Central memory CD8-positive, alpha-beta T cell (primary cell): ENCODE data around the gene KDM4B.

Experiments
- ATAC-seq: fragments of 150-1000 bp; cut with Tn5 transposase; replicated peaks from 2 replicates; pipeline ENCODE4 v1.10.0; 2022; ENCODE audit warnings: mild to moderate bottlenecking, moderate FRiP score, moderate number of reproducible peaks; ENCODE audit not compliant: poor library complexity, severe bottlenecking; ENCODE audit errors: extremely low read depth
- DNase-seq, 2 donors: peaks; one replicate each; pipeline ENCODE4 v3.0.0; 2021; ENCODE audit warnings: low spot score in 2 of 2
- H3K27ac Mint-ChIP-seq: one replicate; pipeline ENCODE4 v1.8.0; 2022; ENCODE audit warnings: low read depth, mild to moderate bottlenecking, moderate library complexity, mixed read lengths
- H3K27me3 Mint-ChIP-seq: one replicate; pipeline ENCODE4 v1.8.0; 2022; ENCODE audit warnings: mixed read lengths
- H3K36me3 Mint-ChIP-seq: one replicate; pipeline ENCODE4 v1.8.0; 2022; ENCODE audit warnings: mild to moderate bottlenecking, moderate library complexity, mixed read lengths; ENCODE audit not compliant: insufficient read depth
- H3K4me1 Mint-ChIP-seq: one replicate; pipeline ENCODE4 v1.8.0; 2022; ENCODE audit warnings: mixed read lengths
- H3K4me3 Mint-ChIP-seq: one replicate; pipeline ENCODE4 v1.8.0; 2022; ENCODE audit warnings: mild to moderate bottlenecking, moderate library complexity, mixed read lengths
- H3K9me3 Mint-ChIP-seq: one replicate; pipeline ENCODE4 v1.8.0; 2022; ENCODE audit warnings: mixed read lengths

Gene KDM4B

GRCh38 chr19:5102520-5102919 lies 133.6 kb downstream of the KDM4B start:
- Mint-ChIP-seq H3K4me3 (no peak overlapping the region), H3K4me1 (no peaks in the 10 kb centered on the region), H3K36me3 (peaks cover 13% of the 10 kb centered on the region), H3K9me3 (peaks cover 6% of the 10 kb centered on the region), H3K27me3 (no peaks in the 10 kb centered on the region), H3K27ac (no peak overlapping the region)
- ATAC-seq (no peak), DNase-seq (no peak)

GRCh38 chr19:5103061-5103701 lies 134.3 kb downstream of the KDM4B start:
- H3K9me3 Mint-ChIP-seq = peaks cover 6% of the 10 kb centered on the region
- H3K27me3 Mint-ChIP-seq = no peaks in the 10 kb centered on the region
- H3K4me3 Mint-ChIP-seq = no peak overlapping the region
- no peak overlapping the region for H3K27ac Mint-ChIP-seq
- no peak for DNase-seq
- ATAC-seq = no peak
- H3K4me1 Mint-ChIP-seq = no peaks in the 10 kb centered on the region
- peaks cover 14% of the 10 kb centered on the region for H3K36me3 Mint-ChIP-seq

- Mint-ChIP-seq H3K27ac (no peak overlapping the region), H3K4me3 (no peak overlapping the region), H3K36me3 (peaks cover 14% of the 10 kb centered on the region), H3K9me3 (peaks cover 6% of the 10 kb centered on the region), H3K4me1 (no peaks in the 10 kb centered on the region), H3K27me3 (no peaks in the 10 kb centered on the region)
- ATAC-seq = no peak
- DNase-seq = no peak
Observed at GRCh38 chr19:5103812-5104410, 135.0 kb downstream of the KDM4B start.

- no peak for ATAC-seq
- peaks cover 10% of the 10 kb centered on the region for H3K36me3 Mint-ChIP-seq
Observed at GRCh38 chr19:5104871-5105351, 136.0 kb downstream of the KDM4B start.

GRCh38 chr19:5106191-5106726 lies 137.3 kb downstream of the KDM4B start:
- no peaks in the 10 kb centered on the region for H3K4me1 Mint-ChIP-seq
- H3K27ac Mint-ChIP-seq = no peak overlapping the region
- ATAC-seq (no peak), DNase-seq (no peak)
- H3K36me3 Mint-ChIP-seq = peaks cover 6% of the 10 kb centered on the region
- H3K9me3 Mint-ChIP-seq = no peaks in the 10 kb centered on the region
- H3K4me3 Mint-ChIP-seq = no peak overlapping the region
- H3K27me3 Mint-ChIP-seq = no peaks in the 10 kb centered on the region

More at GRCh38 chr19:5104871-5105351, 136.0 kb downstream of the KDM4B start:
- no peaks in the 10 kb centered on the region for H3K27me3 Mint-ChIP-seq
- no peak for DNase-seq
- peaks cover 6% of the 10 kb centered on the region for H3K9me3 Mint-ChIP-seq
- H3K27ac Mint-ChIP-seq = no peak overlapping the region
- H3K4me3 Mint-ChIP-seq = no peak overlapping the region
- no peaks in the 10 kb centered on the region for H3K4me1 Mint-ChIP-seq

GRCh38 chr19:5106971-5107370 lies 138.1 kb downstream of the KDM4B start:
- H3K36me3 Mint-ChIP-seq = peaks cover 9% of the 10 kb centered on the region
- no peak overlapping the region for H3K4me3 Mint-ChIP-seq
- ATAC-seq (no peak), DNase-seq (no peak)
- no peaks in the 10 kb centered on the region for H3K4me1 Mint-ChIP-seq
- H3K9me3 Mint-ChIP-seq = no peaks in the 10 kb centered on the region
- H3K27me3 Mint-ChIP-seq = no peaks in the 10 kb centered on the region
- no peak overlapping the region for H3K27ac Mint-ChIP-seq

GRCh38 chr19:5107432-5108122 lies 138.7 kb downstream of the KDM4B start:
- no peak overlapping the region for H3K27ac Mint-ChIP-seq
- no peak overlapping the region for H3K4me3 Mint-ChIP-seq
- no peaks in the 10 kb centered on the region for H3K27me3 Mint-ChIP-seq
- H3K4me1 Mint-ChIP-seq = no peaks in the 10 kb centered on the region
- no peak for DNase-seq
- no peak for ATAC-seq
- peaks cover 9% of the 10 kb centered on the region for H3K36me3 Mint-ChIP-seq
- no peaks in the 10 kb centered on the region for H3K9me3 Mint-ChIP-seq

GRCh38 chr19:5108123-5108596 lies 139.2 kb downstream of the KDM4B start:
- no peak for ATAC-seq
- Mint-ChIP-seq H3K4me3 (no peak overlapping the region), H3K9me3 (no peaks in the 10 kb centered on the region), H3K27ac (no peak overlapping the region), H3K27me3 (no peaks in the 10 kb centered on the region), H3K36me3 (peaks cover 9% of the 10 kb centered on the region), H3K4me1 (no peaks in the 10 kb centered on the region)
- DNase-seq = no peak

GRCh38 chr19:5108866-5109265 lies 140.0 kb downstream of the KDM4B start:
- Mint-ChIP-seq H3K27ac (no peak overlapping the region), H3K4me1 (no peaks in the 10 kb centered on the region), H3K36me3 (peaks cover 11% of the 10 kb centered on the region), H3K9me3 (no peaks in the 10 kb centered on the region), H3K4me3 (no peak overlapping the region), H3K27me3 (no peaks in the 10 kb centered on the region)
- no peak for ATAC-seq
- no peak for DNase-seq

GRCh38 chr19:5109560-5109959 lies 140.6 kb downstream of the KDM4B start:
- DNase-seq (no peak), ATAC-seq (no peak)
- no peaks in the 10 kb centered on the region for H3K27me3 Mint-ChIP-seq
- peaks cover 12% of the 10 kb centered on the region for H3K36me3 Mint-ChIP-seq
- H3K4me3 Mint-ChIP-seq = no peak overlapping the region
- H3K27ac Mint-ChIP-seq = no peak overlapping the region
- H3K4me1 Mint-ChIP-seq = no peaks in the 10 kb centered on the region
- H3K9me3 Mint-ChIP-seq = no peaks in the 10 kb centered on the region

- ATAC-seq = no peak
- Mint-ChIP-seq H3K27me3 (no peaks in the 10 kb centered on the region), H3K36me3 (peaks cover 13% of the 10 kb centered on the region), H3K27ac (no peak overlapping the region), H3K4me3 (no peak overlapping the region), H3K9me3 (no peaks in the 10 kb centered on the region), H3K4me1 (no peaks in the 10 kb centered on the region)
- no peak for DNase-seq
Observed at GRCh38 chr19:5110546-5110945, 141.6 kb downstream of the KDM4B start.

- no peak overlapping the region for H3K27ac Mint-ChIP-seq
- no peak for ATAC-seq
- H3K4me3 Mint-ChIP-seq = no peak overlapping the region
- H3K9me3 Mint-ChIP-seq = no peaks in the 10 kb centered on the region
- no peaks in the 10 kb centered on the region for H3K27me3 Mint-ChIP-seq
- peaks cover 13% of the 10 kb centered on the region for H3K36me3 Mint-ChIP-seq
- no peak for DNase-seq
- H3K4me1 Mint-ChIP-seq = no peaks in the 10 kb centered on the region
Observed at GRCh38 chr19:5111051-5111450, 142.1 kb downstream of the KDM4B start.
